A549 (cell line): ENCODE results near the gene POLDIP3.

ENCODE experiments used
- POLR2A ChIP-seq: IDR thresholded peaks from 2 replicates; pipeline ENCODE4 v1.6.1; 2012; ENCODE audit warnings: mild to moderate bottlenecking, low read length
- RARB ChIP-seq: fragments of 250-450 bp; sonication (Bioruptor Pico); IDR thresholded peaks from 2 replicates; pipeline ENCODE4 v1.8.0; 2021; ENCODE audit warnings: mild to moderate bottlenecking, moderate library complexity
- ZSCAN20 ChIP-seq: fragments of 250-450 bp; sonication (Bioruptor Pico); IDR thresholded peaks from 2 replicates; pipeline ENCODE4 v1.8.0; 2022; ENCODE audit warnings: mild to moderate bottlenecking, moderate library complexity

GRCh38 chr22:42626431-42626830 lies 11.7 kb upstream of the POLDIP3 start:
- TF ChIP-seq POLR2A = no peak
- TF ChIP-seq RARB (CRISPR knock-in tag) = no peak
- no peak for TF ChIP-seq ZSCAN20
